ENCODE measurements around the gene BAD.

The BAD gene

GRCh38 chr11:64288353-64288750, 3.9 kb upstream of the BAD start:
- no peak for DNase-seq
- TF ChIP-seq CTCF (IDR thresholded peaks at IDR 0.05): no peak
- H3K27ac Mint-ChIP-seq: no peak overlapping the region

GRCh38 chr11:64287676-64288352, 3.3 kb upstream of the BAD start:
- DNase-seq: no peak
- Mint-ChIP-seq H3K9me3 (no peaks in the 10 kb centered on the region), H3K4me3 (no peak overlapping the region), H3K27ac (no peak overlapping the region), H3K27me3 (ENCODE audit: low read depth, poor library complexity) (peaks cover 37% of the 10 kb centered on the region), H3K36me3 (ENCODE audit: low read depth) (no peaks in the 10 kb centered on the region), H3K4me1 (peaks cover 17% of the 10 kb centered on the region)
- no peak for TF ChIP-seq CTCF (IDR thresholded peaks at IDR 0.05)

More at GRCh38 chr11:64288353-64288750, 3.9 kb upstream of the BAD start:
- Mint-ChIP-seq H3K9me3 (no peaks in the 10 kb centered on the region), H3K4me3 (no peak overlapping the region), H3K36me3 (ENCODE audit: low read depth) (no peaks in the 10 kb centered on the region), H3K27me3 (ENCODE audit: low read depth, poor library complexity) (peaks cover 42% of the 10 kb centered on the region), H3K4me1 (peaks cover 14% of the 10 kb centered on the region)

GRCh38 chr11:64286801-64287159, 2.3 kb upstream of the BAD start:
- TF ChIP-seq CTCF (IDR thresholded peaks at IDR 0.05): no peak
- Mint-ChIP-seq H3K9me3 (no peaks in the 10 kb centered on the region), H3K27ac (no peak overlapping the region)

GRCh38 chr11:64285885-64286800, 1.7 kb upstream of the BAD start:
- DNase-seq: no peak
- Mint-ChIP-seq H3K27me3 (ENCODE audit: low read depth, poor library complexity) (peaks cover 28% of the 10 kb centered on the region), H3K27ac (no peak overlapping the region), H3K4me3 (peak overlapping the region; percentile 82), H3K9me3 (no peaks in the 10 kb centered on the region), H3K36me3 (ENCODE audit: low read depth) (peaks cover 11% of the 10 kb centered on the region), H3K4me1 (peaks cover 19% of the 10 kb centered on the region)
- TF ChIP-seq CTCF (IDR thresholded peaks at IDR 0.05): no peak

More at GRCh38 chr11:64286801-64287159, 2.3 kb upstream of the BAD start:
- no peak for DNase-seq
- peaks cover 19% of the 10 kb centered on the region for H3K4me1 Mint-ChIP-seq
- peaks cover 30% of the 10 kb centered on the region for H3K27me3 Mint-ChIP-seq (ENCODE audit: low read depth, poor library complexity)
- peak overlapping the region; percentile 82 for H3K4me3 Mint-ChIP-seq
- peaks cover 5% of the 10 kb centered on the region for H3K36me3 Mint-ChIP-seq (ENCODE audit: low read depth)

- H3K27ac Mint-ChIP-seq: peak within 1 kb of the TSS; percentile 79
- no peaks in the 10 kb centered on the region for H3K9me3 Mint-ChIP-seq
- peak within 1 kb of the TSS; percentile 88 for H3K4me3 Mint-ChIP-seq
- peaks cover 19% of the 10 kb centered on the region for H3K27me3 Mint-ChIP-seq (ENCODE audit: low read depth, poor library complexity)
- H3K36me3 Mint-ChIP-seq (ENCODE audit: low read depth): peaks cover 14% of the 10 kb centered on the region
- peaks cover 14% of the 10 kb centered on the region for H3K4me1 Mint-ChIP-seq
- TF ChIP-seq CTCF (IDR thresholded peaks at IDR 0.05): no peak
- DNase-seq: peak; percentile 92
Measured at GRCh38 chr11:64284962-64285884, 758 bp upstream of the BAD start, which contains the start of gene GPR137. TSS of gene GPR137 (plus strand) at chr11:64285848. CDS start at chr11:64286525, 677 bp downstream.

All from nephron progenitor cell (in vitro differentiated cells).